Subcutaneous adipose tissue (tissue), 4 donors: Measurements from ENCODE around the gene DDX23. TPM values are rescaled to one million over a fixed set of nuclear protein-coding genes. Genes with fewer than 3 reads are reported as not detected.

Source experiments
- total RNA-seq, 4 donors: library from RNA; depleted of rRNA; stranded (reverse); fragments of >200 nt; gene quantifications; one replicate each; pipeline ENCODE4 v1.1.0, GENCODE V29; 2016
- TF ChIP-seq, protein P1 (sequence below): fragments of 450-650 bp; IDR thresholded peaks from one replicate; pipeline ENCODE4 v1.5.1; 2016; ENCODE audit warnings: low read depth, mild to moderate bottlenecking, control low read depth, antibody characterized with exemption, moderate library complexity

The DDX23 gene
- total RNA-seq, 4 donors from 2014 or later = 37.0 to 65.7 (median 52.6) TPM

DNA sequence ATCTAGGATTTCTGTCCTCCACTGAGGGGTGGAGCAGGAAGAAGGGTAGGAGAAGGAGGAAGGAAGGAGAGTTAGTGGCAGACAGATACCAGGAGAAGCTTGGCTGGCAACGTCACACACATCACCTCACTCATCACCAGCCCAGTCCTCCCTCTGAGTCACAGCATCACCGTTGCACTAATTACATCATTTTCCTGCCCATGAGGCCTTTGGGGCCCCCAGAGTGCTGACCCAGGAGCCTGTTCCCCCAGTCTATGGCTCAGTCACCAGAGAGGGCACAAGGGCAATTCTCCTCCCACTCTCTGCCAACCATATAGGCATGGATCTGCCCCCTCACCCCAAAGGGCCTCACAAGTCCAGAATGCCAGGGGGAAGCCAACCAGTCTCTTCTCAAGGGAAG lies 9.1 kb upstream of the DDX23 start:
- TF ChIP-seq, protein P1, sequence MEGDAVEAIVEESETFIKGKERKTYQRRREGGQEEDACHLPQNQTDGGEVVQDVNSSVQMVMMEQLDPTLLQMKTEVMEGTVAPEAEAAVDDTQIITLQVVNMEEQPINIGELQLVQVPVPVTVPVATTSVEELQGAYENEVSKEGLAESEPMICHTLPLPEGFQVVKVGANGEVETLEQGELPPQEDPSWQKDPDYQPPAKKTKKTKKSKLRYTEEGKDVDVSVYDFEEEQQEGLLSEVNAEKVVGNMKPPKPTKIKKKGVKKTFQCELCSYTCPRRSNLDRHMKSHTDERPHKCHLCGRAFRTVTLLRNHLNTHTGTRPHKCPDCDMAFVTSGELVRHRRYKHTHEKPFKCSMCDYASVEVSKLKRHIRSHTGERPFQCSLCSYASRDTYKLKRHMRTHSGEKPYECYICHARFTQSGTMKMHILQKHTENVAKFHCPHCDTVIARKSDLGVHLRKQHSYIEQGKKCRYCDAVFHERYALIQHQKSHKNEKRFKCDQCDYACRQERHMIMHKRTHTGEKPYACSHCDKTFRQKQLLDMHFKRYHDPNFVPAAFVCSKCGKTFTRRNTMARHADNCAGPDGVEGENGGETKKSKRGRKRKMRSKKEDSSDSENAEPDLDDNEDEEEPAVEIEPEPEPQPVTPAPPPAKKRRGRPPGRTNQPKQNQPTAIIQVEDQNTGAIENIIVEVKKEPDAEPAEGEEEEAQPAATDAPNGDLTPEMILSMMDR = no peak

DNA sequence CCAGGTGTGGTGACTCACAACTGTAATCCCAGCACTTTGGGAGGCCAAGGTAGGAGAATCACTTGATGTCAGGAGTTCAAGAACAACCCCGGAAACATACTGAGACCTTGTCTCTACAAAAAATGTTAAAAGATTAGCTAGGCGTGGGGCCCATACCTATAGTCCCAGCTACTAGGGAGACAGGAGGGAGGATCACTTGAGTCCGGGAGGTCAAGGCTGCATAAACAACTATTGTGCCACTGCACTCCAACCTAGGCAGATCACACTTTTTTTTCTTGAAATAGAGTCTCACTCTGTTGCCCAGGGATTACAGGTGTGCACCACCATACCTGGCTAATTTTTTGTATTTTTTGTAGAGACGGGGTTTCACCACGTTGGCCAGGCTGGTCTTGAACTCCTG lies 7.6 kb upstream of the DDX23 start:
- TF ChIP-seq, protein P1 = no peak

DNA sequence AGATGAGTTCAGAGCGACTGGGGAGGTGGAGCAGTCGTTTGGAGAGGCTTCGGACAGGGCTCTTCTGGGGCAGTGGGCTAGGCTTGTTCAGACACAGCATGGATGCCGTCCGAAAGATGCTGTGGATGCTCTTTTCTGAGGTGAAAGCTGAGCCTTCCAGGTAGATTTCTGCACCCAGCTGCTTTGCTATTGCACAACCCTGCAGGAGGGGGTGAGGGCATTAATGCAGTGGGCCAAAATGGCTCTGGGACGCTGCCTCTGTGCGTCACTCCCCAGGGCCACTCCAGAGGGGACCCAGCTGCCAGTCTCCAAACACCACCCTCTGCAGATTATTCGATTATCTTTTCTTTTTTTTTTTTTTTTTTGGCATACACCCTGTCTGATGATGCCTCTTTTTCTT lies 6.1 kb upstream of the DDX23 start:
- TF ChIP-seq, protein P1 = no peak

DNA sequence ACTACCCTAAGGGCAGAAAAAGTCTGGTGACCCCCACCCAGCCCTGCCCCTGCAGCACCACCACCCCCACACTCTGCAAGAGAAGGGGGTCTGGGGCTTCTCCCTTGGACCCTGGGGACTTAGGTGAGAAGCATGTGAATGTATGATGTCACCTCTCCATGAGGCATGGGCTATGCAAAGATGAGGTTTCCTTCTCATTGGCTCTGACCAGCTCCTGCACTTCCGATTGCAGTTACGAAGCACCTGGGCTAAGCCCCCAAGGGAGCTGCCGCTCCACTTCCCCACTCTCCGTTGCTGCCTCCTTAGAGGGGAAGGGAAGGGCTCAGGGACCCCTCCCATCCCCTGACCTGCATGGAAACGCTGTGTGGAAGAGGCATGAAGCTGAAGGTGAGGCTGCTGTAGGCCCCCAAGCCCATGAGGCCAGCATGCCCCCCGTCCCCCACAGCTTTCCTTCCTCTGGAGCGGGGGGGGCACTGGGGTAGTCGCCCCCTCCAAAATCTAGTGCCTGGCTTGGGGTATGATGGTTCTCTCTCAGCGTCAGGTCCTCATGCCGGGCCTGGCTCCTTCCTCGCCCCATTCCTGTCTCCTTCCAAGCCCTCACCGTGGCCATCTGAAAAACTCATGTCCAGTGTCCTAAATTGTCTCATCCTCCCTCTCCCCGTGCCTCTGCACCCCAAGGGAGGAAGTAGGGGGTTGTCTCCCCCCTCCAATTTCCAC lies 5.5 kb upstream of the DDX23 start:
- TF ChIP-seq, protein P1 = no peak

DNA sequence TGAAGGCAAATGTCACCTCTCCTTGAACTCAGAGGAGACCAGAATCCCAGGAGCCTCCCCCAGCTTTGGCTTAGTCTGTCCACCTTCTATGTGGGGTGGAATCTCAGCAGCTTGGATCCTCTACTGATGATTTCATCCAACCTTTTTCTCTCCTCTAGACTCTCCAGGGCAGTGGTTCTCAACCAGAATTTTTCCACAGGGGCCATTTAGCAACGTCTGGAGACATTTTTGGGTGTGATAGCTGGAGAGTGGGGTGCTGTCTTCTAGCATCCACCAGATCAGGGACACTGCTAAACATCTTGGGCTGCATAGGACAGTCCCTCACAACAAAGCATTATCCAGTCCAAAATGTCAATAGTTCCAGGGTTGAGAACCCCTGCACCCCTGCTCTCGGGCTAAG lies 4.4 kb upstream of the DDX23 start:
- TF ChIP-seq, protein P1 = no peak

DNA sequence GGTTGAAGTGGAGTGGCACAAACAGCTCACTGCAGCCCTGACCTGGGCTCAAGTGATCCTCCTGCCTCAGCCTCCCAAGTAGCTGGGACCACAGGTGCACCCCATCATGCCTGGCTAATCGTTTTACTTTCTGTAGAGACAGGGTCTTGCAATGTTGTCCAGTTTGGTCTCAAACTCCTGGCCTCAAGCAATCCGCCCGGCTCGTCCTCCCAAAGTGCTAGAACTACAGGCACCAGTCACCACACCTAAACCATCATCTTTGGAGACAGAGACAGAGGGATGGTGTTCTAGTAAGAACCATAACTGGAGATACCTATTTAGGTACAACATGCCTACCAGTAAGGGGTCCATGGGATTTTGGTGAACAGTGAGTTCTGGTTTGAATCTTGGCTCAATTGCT lies 2.5 kb upstream of the DDX23 start:
- TF ChIP-seq, protein P1 = no peak

DNA sequence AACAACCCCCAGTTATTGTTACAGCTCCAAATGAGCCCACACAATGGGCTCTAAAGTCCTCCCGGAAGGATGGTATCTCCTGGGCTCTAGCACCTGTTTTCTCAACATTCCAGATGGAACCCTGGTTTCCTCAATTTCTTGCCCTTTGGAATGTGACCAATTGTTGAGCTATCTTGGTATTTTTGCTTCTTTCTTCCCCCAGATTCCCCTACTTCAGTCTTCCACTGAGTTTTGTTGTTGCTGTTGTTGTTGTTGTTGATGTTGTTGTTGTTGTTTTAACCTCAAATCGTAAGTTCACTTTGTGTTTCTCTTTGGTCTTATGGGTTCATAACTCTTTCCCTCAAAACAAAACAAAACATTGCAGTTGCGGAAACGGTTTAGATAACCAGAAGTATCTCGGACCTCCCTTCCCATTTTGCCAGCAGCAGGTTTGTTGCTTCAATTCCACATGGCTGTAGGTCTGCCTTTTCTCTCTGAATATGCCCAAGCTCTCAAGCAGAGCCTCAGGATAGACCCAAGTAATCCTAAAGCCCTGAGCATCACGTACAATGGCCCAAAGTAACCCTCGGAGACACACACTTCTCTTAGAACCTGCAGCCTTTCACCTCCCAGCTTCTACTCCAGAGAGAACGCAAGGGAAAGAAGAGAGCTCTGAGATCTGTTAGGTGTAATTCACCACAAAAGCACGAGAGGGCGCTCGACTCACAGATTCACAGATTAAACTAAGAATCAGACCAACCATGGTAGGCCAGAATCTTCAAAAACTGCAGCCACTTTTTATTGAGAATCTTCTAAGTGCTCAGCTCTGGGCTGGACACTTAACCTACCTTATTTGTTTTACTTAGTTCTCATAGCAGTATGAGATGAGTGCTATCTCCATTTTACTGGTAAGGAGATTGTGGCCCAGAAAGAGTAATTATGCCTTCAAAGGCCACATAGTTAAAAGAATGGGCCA lies 1.0 kb upstream of the DDX23 start:
- TF ChIP-seq, protein P1 = no peak
